Astrocyte of the hippocampus (primary cell): ENCODE results near the gene ILKAP.
"Not testable (repeated sequence)": the region's sequence is repeated elsewhere in the genome, so short reads cannot be mapped to it uniquely, and the experiment has no call there.

Experiments used
- DNase-seq: peaks from one replicate; pipeline ENCODE4 v3.0.0; 2011; ENCODE audit warnings: low read depth, low spot score

Gene ILKAP

GRCh38 chr2:238202326-238203093 is 985 bp downstream of the ILKAP start:
- peak; percentile 48 for DNase-seq

- no peak for DNase-seq
These were observed 13.1 kb downstream of the ILKAP start for GRCh38 chr2:238190445-238190844.

- no peak for DNase-seq
These were observed 15.6 kb downstream of the ILKAP start for GRCh38 chr2:238187618-238188548.

GRCh38 chr2:238183821-238184220 is 19.7 kb downstream of the ILKAP start:
- peak; percentile 65 for DNase-seq

- no peak for DNase-seq
These were observed 21.1 kb downstream of the ILKAP start for GRCh38 chr2:238182362-238182761.

GRCh38 chr2:238180554-238180953 is 22.9 kb downstream of the ILKAP start:
- DNase-seq: no peak

- DNase-seq: no peak
These were observed 26.9 kb downstream of the ILKAP start for GRCh38 chr2:238176613-238177012.

- DNase-seq: no peak
These were observed 28.8 kb downstream of the ILKAP start for GRCh38 chr2:238174701-238175100.

GRCh38 chr2:238174291-238174690 is 29.2 kb downstream of the ILKAP start:
- DNase-seq: no peak

- no peak for DNase-seq
These were observed 29.8 kb downstream of the ILKAP start for GRCh38 chr2:238173692-238174091.

- DNase-seq: no peak
These were observed 31.1 kb downstream of the ILKAP start for GRCh38 chr2:238172439-238172838.

- DNase-seq: no peak
These were observed 31.8 kb downstream of the ILKAP start for GRCh38 chr2:238171575-238172187.

GRCh38 chr2:238171072-238171431 is 32.4 kb downstream of the ILKAP start:
- not testable (repeated sequence) for DNase-seq

GRCh38 chr2:238170386-238171071 is 33.0 kb downstream of the ILKAP start:
- DNase-seq: no peak

GRCh38 chr2:238169708-238170251 is 33.7 kb downstream of the ILKAP start:
- DNase-seq: peak; percentile 88

- peak; percentile 92 for DNase-seq
These were observed 34.3 kb downstream of the ILKAP start for GRCh38 chr2:238169048-238169707.

- DNase-seq: no peak
These were observed 35.1 kb downstream of the ILKAP start for GRCh38 chr2:238168196-238169047.

GRCh38 chr2:238167761-238168160 is 35.7 kb downstream of the ILKAP start:
- DNase-seq: no peak

GRCh38 chr2:238167344-238167715 is 36.2 kb downstream of the ILKAP start:
- no peak for DNase-seq
